ENCODE results near the gene GDPD5. TPM values are rescaled to one million over a fixed set of nuclear protein-coding genes. Genes with fewer than 3 reads are reported as not detected.

The GDPD5 gene
- total RNA-seq, 1 experiment from 2014 or later = 7.8 TPM

DNA sequence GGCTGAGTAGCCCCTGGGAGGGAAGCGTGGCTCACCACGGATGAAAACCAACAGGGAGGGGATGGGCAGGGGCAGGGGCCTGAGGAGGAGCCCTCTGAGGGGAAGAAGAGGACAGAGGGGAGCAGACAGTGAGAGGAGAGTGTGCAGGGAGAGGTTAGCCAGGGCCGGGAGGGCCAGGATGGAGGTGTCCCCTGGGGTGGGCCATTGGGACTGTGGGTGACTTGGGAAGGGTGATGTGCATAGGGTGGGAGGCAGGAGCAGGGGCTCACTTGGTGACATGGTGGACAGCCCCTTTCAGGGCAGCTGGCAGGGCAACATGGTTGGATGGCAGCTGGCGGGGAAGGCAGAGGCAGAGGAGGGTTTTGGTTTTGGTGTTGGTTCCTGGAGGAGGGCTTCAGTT, 5.6 kb upstream of the GDPD5 start:
- H3K4ac ChIP-seq (ENCODE audit: low read depth, low read length) = no peak overlapping the region
- H3K23ac ChIP-seq (ENCODE audit: insufficient read length, low read depth, low read length) = no peak overlapping the region
- H2BK20ac ChIP-seq (ENCODE audit: low read depth, low read length, poor library complexity, severe bottlenecking) = no peak overlapping the region
- H4K8ac ChIP-seq (replicated peaks; ENCODE audit: insufficient read length, low read depth, low read length) = no peak overlapping the region
- DNase-seq = no peak
- H2BK120ac ChIP-seq (ENCODE audit: low read depth, low read length, poor library complexity, severe bottlenecking) = no peak overlapping the region
- H3T11ph ChIP-seq (ENCODE audit: low read length) = no peak overlapping the region
- Mint-ChIP-seq H3K9me3 (no peaks in the 10 kb centered on the region), H3K27me3 (ENCODE audit: low read depth) (peaks cover 15% of the 10 kb centered on the region), H3K36me3 (ENCODE audit: insufficient read depth in 1 of 3, low read depth in 3 of 3) (no peaks in the 10 kb centered on the region), H3K4me1 (peaks cover 19 to 23% of the 10 kb centered on the region in 2 experiments), H3K27ac (no peak overlapping the region), H3K4me3 (peak overlapping the region in 1 of 2 experiments; percentile 16; a peak in 1 of 5 replicates)
- no peak overlapping the region for H3K4me2 ChIP-seq (ENCODE audit: insufficient read depth, insufficient read length, low read length)
- H3K23me2 ChIP-seq (ENCODE audit: insufficient read length, low read depth, low read length, poor library complexity, severe bottlenecking) = peaks cover 2% of the 10 kb centered on the region
- no peak overlapping the region for H3K18ac ChIP-seq (ENCODE audit: insufficient read length, low read depth, low read length)
- H4K5ac ChIP-seq (ENCODE audit: insufficient read length, low read depth, low read length) = no peak overlapping the region
- no peak overlapping the region for H2BK5ac ChIP-seq (ENCODE audit: insufficient read length, low read length)
- no peaks in the 10 kb centered on the region for H3K79me1 ChIP-seq (ENCODE audit: insufficient read depth, low read depth, low read length, poor library complexity, severe bottlenecking)
- H4K91ac ChIP-seq (ENCODE audit: insufficient read length, low read depth, low read length) = no peak overlapping the region
- no peaks in the 10 kb centered on the region for H3K4me1 ChIP-seq (ENCODE audit: insufficient read depth, low read length)
- no peaks in the 10 kb centered on the region for H3K27me3 ChIP-seq (ENCODE audit: insufficient read depth, low read length)
- no peak overlapping the region for H3K56ac ChIP-seq (ENCODE audit: insufficient read length, low read depth, low read length)
- WGBS (ENCODE audit: extremely low coverage, insufficient read length, low lambda C conversion rate) = no CpG with 5 or more reads among the region's 4 CpGs
- no peak overlapping the region for H3K14ac ChIP-seq (ENCODE audit: insufficient read depth, low read length)
- no peaks in the 10 kb centered on the region for H4K20me1 ChIP-seq (ENCODE audit: control insufficient read depth, insufficient read depth, insufficient read length)
- no peak overlapping the region for H3K9ac ChIP-seq (ENCODE audit: extremely low read depth, insufficient read length, low read length)
- H3K79me2 ChIP-seq (ENCODE audit: insufficient read depth, low read length) = no peaks in the 10 kb centered on the region
- no peaks in the 10 kb centered on the region for H3K9me3 ChIP-seq (ENCODE audit: control insufficient read depth, low read depth, low read length)
- no peak overlapping the region for H3K27ac ChIP-seq (ENCODE audit: insufficient read length, low read depth, low read length)
- H2AK5ac ChIP-seq (ENCODE audit: insufficient read length, low read length) = no peak overlapping the region
- no peak overlapping the region for H2AFZ ChIP-seq (ENCODE audit: low read length)
- TF ChIP-seq CTCF (conservative IDR thresholded peaks at IDR 0.05) = no peak
- H2BK15ac ChIP-seq (ENCODE audit: low read depth, low read length) = no peak overlapping the region
- no peak overlapping the region for H2BK12ac ChIP-seq (ENCODE audit: insufficient read length, low read depth, low read length)
